Measurements from ENCODE around the gene DPP6. TPM values are rescaled to one million over a fixed set of nuclear protein-coding genes. Genes with fewer than 3 reads are reported as not detected.

The DPP6 gene
- total and polyA plus RNA-seq, 2 donors (not counting 1 experiment from before 2014, with no cell fraction given): not detected

DNA sequence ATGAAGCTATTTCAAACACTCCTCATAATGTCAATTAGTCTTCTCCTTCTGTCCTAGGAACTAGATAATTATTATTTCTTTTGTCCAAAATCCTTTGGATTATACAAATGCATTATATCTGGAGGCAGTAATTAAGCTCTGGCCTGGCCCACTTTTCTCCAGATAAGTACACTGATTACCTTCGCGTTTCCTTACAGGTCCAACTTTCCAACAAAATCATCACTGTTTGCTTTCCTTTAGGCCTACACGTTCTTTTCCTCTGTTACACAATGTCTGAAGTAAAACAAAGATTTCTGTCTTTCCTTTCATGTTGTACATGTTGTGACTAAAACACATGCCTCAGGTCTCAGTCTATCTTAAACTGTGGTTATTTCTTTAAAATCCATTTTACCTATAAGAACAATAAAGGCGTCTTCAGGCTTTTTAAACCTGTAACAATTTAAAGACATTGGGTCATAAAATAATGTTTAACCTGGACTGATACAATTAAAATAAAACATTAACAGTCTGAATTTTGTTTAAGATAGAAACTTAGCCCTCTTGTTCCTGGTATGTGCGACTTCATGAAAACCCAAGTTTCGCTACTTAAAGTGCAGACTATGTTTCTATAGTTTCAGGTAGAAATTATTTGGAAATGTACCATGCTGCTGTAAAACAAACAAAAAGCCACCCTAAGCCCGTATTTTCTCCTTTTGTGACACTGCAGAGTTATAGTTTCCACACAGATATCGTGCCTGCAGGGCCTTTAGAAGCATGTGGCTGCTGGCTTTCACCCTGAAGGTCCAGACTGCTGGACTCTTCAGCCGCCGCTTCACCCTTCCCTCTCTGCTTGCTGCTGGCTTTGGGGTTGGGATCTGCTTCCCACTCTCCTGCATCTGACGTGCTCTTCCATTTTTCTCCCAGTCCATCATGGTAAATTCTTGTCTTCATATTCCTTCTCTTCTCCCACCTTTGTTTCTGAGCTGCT lies 381.7 kb downstream of the DPP6 start:
- WGBS (ENCODE audit: insufficient coverage): 77% methylated on average over 5 of the region's 11 CpGs
- no peaks in the 10 kb centered on the region for H3K4me1 ChIP-seq (ENCODE audit: control insufficient read depth in 2 of 2, insufficient read depth in 2 of 2, low read length in 2 of 2)
- no peak overlapping the region for H2AFZ ChIP-seq (ENCODE audit: insufficient read depth, low read depth, low read length, poor library complexity, severe bottlenecking)
- no peak overlapping the region for H3K4me3 Mint-ChIP-seq
- H4K20me1 ChIP-seq (ENCODE audit: control insufficient read depth, insufficient read depth, low read length, poor library complexity, severe bottlenecking): no peaks in the 10 kb centered on the region
- no peak overlapping the region for H3K27ac Mint-ChIP-seq
- no peak overlapping the region for H3K4me3 ChIP-seq (ENCODE audit: control extremely low read depth in 1 of 5, extremely low read depth in 1 of 5, insufficient read depth in 1 of 5, low read depth in 2 of 5, low read length in 4 of 5)
- H3K79me2 ChIP-seq (ENCODE audit: control insufficient read depth, insufficient read depth, low read length): no peaks in the 10 kb centered on the region
- no peaks in the 10 kb centered on the region for H3K27me3 Mint-ChIP-seq
- intact Hi-C loops (cut with micrococcal nuclease): no loop called here
- H3K9me3 ChIP-seq (ENCODE audit: control extremely low read depth in 1 of 3, control insufficient read depth in 2 of 3, insufficient read depth in 1 of 3, low read length in 2 of 3): peaks cover 0 to 23% (median 0%) of the 10 kb centered on the region in 3 donors
- no peak overlapping the region for H3K27ac ChIP-seq (ENCODE audit: low read length in 2 of 2)
- H3K27me3 ChIP-seq (replicated peaks in 1 of 4; ENCODE audit: control extremely low read depth in 1 of 4, control insufficient read depth in 3 of 4, insufficient read depth in 4 of 4, low read length in 3 of 4): no peaks in the 10 kb centered on the region
- no peaks in the 10 kb centered on the region for H3K36me3 ChIP-seq (replicated peaks in 1 of 2; ENCODE audit: control extremely low read depth in 1 of 2, control insufficient read depth in 1 of 2, extremely low read depth in 1 of 2, insufficient read depth in 2 of 2, low read length in 1 of 2)
- ATAC-seq (ENCODE audit: low read depth): no peak
- no peaks in the 10 kb centered on the region for H3K4me1 Mint-ChIP-seq
- ChIA-PET POLR2A (no interaction called here), CTCF (no interaction called here)
- H3K4me2 ChIP-seq (replicated peaks; ENCODE audit: low read depth, low read length, poor library complexity, severe bottlenecking): no peak overlapping the region
- H3K9ac ChIP-seq (ENCODE audit: low read length): no peak overlapping the region
- H3K9me3 Mint-ChIP-seq (ENCODE audit: insufficient read depth): peaks cover 9% of the 10 kb centered on the region
- no peak for DNase-seq
- TF ChIP-seq EZH2 (IDR thresholded peaks at IDR 0.05; ENCODE audit: borderline replicate concordance, insufficient read depth, low read depth, low read length, poor library complexity, severe bottlenecking): no peak
- TF ChIP-seq, protein P1, sequence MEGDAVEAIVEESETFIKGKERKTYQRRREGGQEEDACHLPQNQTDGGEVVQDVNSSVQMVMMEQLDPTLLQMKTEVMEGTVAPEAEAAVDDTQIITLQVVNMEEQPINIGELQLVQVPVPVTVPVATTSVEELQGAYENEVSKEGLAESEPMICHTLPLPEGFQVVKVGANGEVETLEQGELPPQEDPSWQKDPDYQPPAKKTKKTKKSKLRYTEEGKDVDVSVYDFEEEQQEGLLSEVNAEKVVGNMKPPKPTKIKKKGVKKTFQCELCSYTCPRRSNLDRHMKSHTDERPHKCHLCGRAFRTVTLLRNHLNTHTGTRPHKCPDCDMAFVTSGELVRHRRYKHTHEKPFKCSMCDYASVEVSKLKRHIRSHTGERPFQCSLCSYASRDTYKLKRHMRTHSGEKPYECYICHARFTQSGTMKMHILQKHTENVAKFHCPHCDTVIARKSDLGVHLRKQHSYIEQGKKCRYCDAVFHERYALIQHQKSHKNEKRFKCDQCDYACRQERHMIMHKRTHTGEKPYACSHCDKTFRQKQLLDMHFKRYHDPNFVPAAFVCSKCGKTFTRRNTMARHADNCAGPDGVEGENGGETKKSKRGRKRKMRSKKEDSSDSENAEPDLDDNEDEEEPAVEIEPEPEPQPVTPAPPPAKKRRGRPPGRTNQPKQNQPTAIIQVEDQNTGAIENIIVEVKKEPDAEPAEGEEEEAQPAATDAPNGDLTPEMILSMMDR (IDR thresholded peaks at IDR 0.05): no peak

DNA sequence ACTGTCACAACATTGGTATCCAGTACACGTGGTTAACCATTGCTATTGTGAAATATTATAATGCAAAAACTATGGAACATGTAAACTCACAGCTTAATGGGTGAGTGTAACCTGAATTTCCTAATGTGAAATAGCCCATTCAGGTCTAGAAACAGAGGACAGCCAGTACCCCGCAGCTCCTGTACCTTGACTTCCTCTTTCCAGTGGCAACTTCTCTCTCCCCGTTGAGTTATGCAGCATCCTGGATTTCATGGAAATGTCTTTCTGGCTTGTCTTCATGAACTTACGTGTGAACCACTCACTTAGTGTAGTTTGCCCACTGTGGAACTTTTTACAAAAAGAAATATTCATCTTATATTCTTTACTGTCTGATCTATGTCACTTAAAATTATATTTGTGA lies 384.4 kb downstream of the DPP6 start:
- DNase-seq (no peak), ATAC-seq (ENCODE audit: low read depth) (no peak)
- no peak overlapping the region for H2AFZ ChIP-seq (ENCODE audit: insufficient read depth, low read depth, low read length, poor library complexity, severe bottlenecking)
- Mint-ChIP-seq H3K27ac (no peak overlapping the region), H3K9me3 (ENCODE audit: insufficient read depth) (peaks cover 9% of the 10 kb centered on the region), H3K4me1 (no peaks in the 10 kb centered on the region), H3K4me3 (no peak overlapping the region), H3K27me3 (no peaks in the 10 kb centered on the region)
- no peaks in the 10 kb centered on the region for H3K79me2 ChIP-seq (ENCODE audit: control insufficient read depth, insufficient read depth, low read length)
- no peak overlapping the region for H3K27ac ChIP-seq (ENCODE audit: low read length in 2 of 2)
- intact Hi-C loops (cut with micrococcal nuclease): no loop called here
- no peak overlapping the region for H3K4me2 ChIP-seq (replicated peaks; ENCODE audit: low read depth, low read length, poor library complexity, severe bottlenecking)
- ChIA-PET CTCF (no interaction called here), POLR2A (no interaction called here)
- no peak overlapping the region for H3K9ac ChIP-seq (ENCODE audit: low read length)
- H3K9me3 ChIP-seq (ENCODE audit: control extremely low read depth in 1 of 3, control insufficient read depth in 2 of 3, insufficient read depth in 1 of 3, low read length in 2 of 3): peaks cover 0 to 12% (median 0%) of the 10 kb centered on the region in 3 donors
- no peaks in the 10 kb centered on the region for H3K4me1 ChIP-seq (ENCODE audit: control insufficient read depth in 2 of 2, insufficient read depth in 2 of 2, low read length in 2 of 2)
- no peaks in the 10 kb centered on the region for H3K36me3 ChIP-seq (replicated peaks in 1 of 2; ENCODE audit: control extremely low read depth in 1 of 2, control insufficient read depth in 1 of 2, extremely low read depth in 1 of 2, insufficient read depth in 2 of 2, low read length in 1 of 2)
- H3K4me3 ChIP-seq (ENCODE audit: control extremely low read depth in 1 of 5, extremely low read depth in 1 of 5, insufficient read depth in 1 of 5, low read depth in 2 of 5, low read length in 4 of 5): no peak overlapping the region
- H3K27me3 ChIP-seq (replicated peaks in 1 of 4; ENCODE audit: control extremely low read depth in 1 of 4, control insufficient read depth in 3 of 4, insufficient read depth in 4 of 4, low read length in 3 of 4): no peaks in the 10 kb centered on the region
- 89% methylated on average over 1 of the region's 4 CpGs for WGBS (ENCODE audit: insufficient coverage)
- H4K20me1 ChIP-seq (ENCODE audit: control insufficient read depth, insufficient read depth, low read length, poor library complexity, severe bottlenecking): no peaks in the 10 kb centered on the region
- TF ChIP-seq, protein P1 (IDR thresholded peaks at IDR 0.05): no peak
- no peak for TF ChIP-seq EZH2 (IDR thresholded peaks at IDR 0.05; ENCODE audit: borderline replicate concordance, insufficient read depth, low read depth, low read length, poor library complexity, severe bottlenecking)

Measured in B cell (primary cell).